NCI-H2081 treated with DMSO at 0.1 percent for 48 hours (cell line): ENCODE results near the gene ELL2.
"Not testable (repeated sequence)": the region's sequence is repeated elsewhere in the genome, so short reads cannot be mapped to it uniquely, and the experiment has no call there.

Experiments used
- DNase-seq: peaks from one replicate; lab custom pipeline; 2025; lab: John Stamatoyannopoulos, UW

ELL2 gene

DNA sequence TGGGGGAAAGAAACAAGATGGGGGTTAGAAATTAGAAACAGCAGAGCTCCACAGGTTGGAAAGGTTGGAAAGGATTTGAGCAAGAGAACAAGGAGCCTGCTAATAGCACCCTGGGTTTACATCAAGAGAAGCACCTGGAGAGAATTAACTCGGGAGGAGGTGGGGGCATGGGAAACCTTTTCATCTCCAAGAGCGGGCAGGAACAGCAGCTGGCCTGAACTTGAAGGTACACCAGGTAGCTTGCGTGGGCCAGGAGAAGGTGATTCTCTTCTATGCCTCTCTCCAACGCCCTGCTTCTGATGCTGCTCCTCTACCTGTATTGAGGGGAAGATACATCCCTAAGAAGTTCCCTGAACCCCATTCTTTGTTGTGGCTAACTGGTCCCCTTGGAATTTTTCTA, 102.0 kb downstream of the ELL2 start:
- DNase-seq: no peak

DNA sequence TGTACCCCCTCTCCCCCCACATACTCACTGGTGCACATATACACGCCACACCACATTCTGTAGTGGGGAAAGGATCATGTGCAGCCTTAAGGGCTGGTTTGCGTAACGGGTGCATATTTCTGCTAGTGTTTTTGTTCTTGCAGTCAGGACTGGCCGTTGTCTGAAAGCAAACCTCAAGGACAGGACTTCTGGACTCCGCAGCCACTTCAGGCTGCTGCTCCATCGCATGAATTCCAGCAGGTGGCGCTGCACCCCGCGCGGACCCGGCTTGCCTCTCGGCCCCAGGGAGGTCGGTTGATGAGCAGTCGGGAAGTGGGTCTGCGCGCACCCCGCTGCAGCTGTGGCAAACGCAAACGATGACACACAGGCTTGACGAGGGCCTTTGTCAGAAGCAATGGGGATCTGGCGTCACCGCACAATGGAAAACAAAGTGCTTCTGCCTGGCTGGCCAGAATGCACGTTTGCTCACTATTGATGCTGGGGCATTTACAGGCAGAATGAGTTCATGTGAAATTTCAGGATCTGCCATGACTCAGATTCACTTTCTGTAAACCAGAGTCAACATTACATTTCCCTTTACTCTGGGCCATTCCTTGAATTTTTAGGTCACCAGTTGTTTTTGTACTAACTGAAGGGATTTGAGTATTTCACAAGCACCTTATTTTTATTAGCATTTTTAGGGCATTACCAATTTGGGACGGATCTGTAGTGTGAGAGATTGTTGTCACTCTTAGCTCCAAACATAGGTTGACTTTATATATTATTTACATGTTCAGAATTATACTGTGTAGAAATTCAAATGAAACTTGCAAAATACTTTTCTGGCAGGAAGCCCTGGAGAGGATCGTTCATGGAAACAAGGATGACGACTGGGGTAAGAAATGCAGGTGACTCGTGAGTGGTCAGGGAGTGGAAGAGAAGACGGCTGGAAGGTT, 102.7 kb downstream of the ELL2 start:
- no peak for DNase-seq

DNA sequence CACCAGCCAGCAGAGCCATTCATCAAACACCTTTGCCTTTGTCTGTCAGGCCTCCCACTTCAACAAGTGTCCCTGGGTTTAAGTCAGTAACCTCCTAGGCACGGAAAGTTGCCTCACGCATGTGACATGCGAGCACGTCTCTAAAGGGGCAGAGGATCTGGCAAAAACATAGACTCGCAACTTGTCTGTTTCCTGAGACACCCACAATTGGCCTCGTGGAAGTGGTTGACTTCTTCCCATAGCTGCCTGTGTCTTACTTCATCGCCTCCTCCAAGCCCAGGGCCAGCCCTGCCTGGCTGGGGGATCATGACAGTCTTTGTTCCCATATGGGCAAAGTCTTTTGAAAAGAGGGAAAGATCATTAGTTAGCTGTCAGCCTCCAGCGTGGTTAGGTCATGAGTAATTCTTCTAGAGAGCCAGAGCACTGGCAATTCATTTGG, 103.6 kb downstream of the ELL2 start:
- DNase-seq: no peak

DNA sequence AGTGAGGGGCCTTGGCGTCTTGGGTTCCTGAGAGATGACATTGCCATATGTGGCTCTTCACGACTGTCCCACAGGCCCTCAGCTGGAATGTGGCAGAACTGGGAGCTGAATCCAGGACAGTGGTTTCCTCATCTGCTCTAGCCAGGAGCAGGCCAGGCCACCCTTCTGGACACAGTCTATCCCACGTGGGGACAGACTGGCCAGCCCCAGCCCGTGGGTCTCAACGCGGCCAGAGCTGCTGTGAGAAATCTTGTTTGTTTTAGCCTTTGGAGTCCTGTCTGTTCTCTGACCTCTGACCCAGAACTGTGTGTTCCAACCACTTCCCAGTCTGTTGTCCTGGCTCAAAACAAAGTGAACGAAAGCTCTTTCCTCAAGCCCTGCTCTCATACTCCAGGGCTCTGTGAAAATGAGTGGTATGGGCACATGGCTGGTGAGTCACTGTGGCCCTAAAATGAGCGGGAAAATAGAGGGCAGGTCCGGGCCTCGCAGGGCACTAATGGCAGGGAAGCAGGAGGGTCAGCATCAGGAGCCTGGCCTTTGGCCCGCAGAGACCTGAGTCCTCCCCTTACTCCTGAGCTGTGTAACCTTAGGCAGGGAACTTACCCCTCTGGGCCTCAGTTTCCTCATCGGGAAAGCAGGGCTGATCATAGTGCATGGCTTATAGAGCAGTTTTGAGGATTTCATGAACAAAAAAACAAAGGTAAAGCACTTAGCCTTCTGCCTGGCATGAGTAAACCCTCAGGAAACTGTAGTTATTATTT, 104.3 kb downstream of the ELL2 start:
- DNase-seq: no peak

DNA sequence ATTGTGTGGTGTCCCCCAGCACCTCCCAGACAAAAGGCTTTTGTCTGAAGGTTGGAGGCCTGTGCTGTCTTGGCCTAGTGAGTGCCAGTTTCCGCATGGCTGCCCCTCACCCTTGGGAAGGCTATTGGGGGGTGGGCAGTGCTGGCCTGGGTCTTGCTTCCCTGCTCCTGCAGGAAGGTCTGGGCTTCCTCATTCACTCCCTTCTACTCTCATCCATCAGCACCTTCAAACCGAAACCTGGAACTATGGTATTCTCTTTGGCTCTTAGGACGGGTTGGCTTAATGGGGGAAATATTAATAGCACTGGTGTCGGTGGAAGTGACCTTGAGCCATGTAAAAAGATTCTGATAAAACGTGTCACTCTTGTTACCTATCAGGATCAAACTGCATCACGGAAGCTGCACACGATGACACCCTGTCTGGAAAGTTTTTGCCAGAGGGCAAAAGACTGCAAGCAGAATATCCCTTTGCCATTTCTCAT, 105.1 kb downstream of the ELL2 start:
- DNase-seq: no peak

DNA sequence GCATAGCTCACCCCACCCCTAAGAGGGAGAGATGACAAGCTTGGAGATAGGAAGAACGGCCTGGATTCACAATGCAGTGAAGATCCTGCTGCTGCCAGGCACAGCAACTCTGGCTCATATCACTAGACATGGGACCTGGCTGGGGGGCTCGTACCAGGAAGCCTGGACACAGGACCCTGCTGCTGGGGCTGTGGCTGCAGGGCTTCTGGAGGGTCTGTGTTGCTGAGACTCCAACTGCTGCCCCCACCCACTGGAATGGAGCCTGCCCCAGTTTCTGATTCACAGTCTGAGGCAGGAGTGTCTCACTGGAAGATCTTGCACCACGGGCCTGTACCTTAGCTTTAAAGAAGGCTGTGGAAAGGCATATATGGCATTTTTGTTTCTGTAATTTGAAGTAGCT, 108.2 kb downstream of the ELL2 start:
- no peak for DNase-seq

DNA sequence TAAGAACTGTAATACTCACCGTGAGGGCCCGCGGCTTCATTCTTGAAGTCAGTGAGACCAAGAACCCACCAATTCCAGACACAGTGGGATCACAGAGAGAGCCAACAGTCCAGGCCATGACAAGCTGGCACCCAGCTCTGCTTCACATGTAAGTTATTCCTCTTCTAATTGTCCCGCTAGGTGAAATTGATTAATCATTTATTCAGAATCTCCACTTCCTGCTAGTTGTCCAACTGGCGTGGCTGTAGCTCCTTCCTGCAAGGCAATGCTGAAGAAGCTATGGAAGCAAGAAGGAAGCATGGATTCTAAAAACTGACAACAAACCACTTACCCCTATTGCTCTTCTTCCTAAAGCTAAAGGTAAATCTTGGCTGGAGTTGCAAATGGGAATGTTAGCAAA, 109.1 kb downstream of the ELL2 start:
- DNase-seq: no peak

DNA sequence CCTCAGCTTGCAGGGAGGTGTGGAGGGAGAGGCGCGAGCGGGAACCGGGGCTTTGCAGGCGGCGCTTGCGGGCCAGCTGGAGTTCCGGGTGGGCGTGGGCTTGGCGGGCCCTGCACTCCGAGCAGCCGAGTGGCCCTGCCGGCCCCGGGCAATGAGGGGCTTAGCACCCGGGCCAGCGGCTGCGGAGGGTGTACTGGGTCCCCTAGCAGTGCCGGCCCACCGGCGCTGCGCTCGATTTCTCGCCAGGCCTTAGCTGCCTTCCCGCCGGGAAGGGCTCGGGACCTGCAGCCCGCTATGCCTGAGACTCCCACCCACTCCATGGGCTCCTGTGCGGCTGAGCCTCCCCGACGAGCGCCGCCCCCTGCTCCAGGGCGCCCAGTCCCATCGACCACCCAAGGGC, 110.5 kb downstream of the ELL2 start:
- not testable (repeated sequence) for DNase-seq

DNA sequence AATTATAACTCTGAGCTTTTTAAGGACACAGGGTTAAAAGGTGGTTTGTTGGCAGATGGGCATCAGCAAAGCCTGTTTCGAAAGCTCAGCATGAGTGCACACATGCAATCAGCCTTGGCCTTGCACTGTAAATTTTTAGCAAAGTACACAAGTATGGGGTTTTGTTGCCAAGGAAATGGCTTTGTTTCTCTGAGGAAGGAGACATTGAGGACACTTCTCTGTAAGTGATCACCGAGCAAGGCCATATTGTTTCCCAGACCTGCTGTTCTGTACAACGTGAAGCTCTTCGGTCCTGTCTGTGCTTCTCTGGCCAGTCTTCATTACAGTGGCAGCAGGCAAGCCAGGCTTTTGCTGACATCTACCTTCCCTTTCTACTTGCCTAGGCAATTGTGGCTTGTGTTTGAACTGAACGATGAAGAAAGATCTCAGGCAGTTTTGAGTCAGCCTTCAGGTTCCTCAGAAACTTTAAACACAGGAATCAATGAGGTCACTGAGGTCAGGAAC, 111.2 kb downstream of the ELL2 start:
- no peak for DNase-seq

DNA sequence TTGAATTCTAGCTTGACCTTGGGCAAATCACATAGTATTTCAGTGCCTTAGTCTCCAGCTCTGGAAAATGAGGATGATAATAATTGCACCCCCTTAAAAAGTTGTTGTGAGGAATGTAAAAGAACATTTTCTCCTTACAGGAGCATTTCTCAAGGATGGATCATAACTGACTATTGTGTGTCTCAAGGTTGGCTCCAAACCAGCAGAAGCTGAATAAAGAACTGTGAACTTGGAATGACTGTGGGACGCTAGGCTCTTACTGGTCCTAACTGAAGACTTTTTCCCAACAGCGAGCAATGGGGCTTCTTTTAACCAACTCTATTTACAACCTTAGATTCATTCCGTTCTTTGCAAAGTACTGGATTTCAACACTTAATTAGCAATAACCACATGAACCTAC, 113.0 kb downstream of the ELL2 start:
- DNase-seq: no peak

DNA sequence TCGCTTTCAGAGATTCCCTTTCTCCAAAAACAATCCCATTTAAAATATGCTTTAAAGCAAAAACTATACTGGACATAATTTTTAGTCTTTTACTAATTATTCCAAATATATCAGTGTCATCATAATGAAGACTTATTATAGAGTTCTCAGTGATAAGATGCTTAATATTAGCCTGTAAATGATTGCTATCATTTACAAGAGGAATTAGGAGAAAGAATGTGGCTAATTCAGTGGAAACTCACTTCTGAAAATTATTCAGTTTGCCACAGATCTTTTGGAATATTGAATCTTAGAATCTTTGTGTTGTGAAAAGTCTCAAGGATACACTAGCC, 114.4 kb downstream of the ELL2 start:
- DNase-seq: no peak

DNA sequence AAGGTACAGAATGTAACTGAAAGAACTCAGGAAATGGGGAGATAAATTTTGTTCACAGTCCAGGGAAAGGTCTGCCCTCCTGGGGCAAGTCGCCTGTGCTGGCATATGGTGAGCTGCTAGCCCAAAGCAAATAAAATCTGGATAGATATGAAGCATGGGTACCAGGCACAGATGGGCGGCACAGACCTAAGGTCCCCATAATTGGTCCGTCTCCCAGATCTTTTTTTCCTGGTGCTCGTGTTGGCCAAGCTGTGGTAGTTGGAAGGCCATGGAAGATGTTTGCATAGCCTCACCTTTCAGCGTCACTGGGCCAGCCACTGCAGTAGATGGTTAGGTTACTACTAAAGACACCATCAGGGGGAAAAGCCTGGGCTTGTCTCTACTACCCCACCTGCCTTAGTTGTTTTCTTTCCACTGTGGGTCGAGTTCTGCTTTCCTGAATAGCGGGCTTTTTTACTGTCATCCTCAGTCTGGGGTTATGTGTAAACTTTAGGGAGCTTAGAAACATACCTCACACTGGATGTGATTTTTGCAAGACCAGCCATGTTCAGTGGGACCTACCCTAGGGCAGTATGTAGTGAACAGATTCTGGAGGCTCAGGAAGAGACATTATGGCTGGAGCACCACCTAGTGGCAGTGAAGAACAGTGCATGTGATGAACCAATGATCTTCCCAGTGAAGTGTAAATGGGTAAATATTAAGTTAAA, 114.9 kb downstream of the ELL2 start:
- no peak for DNase-seq

DNA sequence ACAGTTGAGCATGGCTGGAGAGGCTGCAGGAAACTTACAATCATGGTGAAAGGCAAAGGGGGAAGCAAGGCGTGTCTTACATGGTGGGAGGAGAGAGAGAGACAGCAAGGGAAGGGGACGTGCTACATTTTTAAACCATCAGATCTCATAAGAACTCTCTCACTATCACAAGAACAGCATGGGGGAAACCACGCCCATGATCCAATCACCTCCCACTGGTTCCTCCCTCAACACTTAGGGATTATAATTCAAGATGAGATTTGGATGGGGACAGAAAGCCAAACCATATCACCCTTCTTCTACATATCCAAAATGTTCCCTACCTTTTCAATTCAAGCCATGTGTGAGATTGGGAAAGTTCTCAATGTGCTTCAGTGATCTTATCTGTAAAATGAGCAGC, 116.3 kb downstream of the ELL2 start:
- DNase-seq: no peak

DNA sequence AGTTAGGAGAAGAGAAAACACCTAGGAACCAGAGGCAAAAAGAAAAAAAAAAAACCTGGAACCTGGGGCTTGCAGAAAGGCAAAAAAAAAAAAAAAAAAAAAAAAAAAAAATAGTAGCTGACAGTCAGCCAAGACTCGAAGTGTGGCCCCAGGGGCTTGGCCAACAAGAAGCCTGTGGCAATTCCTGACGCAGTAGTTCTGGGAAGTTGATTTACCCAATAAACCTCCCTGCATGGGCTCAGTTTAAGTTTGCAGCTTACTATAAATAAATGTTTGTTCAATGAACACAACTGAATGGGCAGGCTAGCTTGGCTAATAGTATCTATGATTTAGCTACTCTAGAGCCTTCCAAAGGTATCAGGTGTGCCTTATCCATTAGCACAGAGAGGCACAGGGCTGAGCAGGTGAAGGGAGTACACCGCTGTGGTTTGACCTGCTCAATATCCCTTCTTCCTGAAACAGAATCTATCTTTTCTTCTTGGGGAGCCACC, 117.9 kb downstream of the ELL2 start:
- DNase-seq: no peak

DNA sequence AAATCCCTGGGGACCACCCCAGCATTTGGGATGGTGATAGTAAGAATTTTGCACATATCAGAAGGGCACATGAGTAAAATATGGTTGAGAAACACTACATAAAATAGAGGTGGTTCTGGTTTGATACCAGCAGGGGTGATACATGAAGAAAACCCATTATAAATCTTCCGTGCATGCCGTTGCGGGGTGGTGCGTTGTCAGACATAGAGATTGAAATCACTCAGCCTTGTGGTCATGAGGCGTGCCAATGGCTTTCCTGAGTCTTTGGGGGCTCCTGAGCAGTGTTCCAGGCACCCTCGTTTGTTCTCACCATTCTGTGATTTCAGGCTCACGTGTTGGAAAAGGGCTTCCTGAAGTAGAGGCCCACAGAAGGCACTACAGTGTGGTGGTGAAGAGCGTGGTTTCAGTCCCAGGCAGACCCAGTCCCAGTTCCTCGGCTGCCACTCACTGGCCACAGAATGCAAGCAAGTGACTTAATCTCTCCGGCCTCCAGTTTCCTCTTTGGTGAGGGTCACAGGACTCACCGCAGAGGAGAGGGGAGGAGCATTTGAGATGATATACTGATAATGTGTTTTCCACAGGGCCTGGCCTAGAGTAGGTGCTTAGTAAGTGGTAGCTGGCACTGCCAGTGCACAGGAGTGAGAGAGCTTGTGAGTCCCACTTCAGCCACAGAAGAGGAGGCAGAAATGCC, 118.7 kb downstream of the ELL2 start:
- DNase-seq: no peak

DNA sequence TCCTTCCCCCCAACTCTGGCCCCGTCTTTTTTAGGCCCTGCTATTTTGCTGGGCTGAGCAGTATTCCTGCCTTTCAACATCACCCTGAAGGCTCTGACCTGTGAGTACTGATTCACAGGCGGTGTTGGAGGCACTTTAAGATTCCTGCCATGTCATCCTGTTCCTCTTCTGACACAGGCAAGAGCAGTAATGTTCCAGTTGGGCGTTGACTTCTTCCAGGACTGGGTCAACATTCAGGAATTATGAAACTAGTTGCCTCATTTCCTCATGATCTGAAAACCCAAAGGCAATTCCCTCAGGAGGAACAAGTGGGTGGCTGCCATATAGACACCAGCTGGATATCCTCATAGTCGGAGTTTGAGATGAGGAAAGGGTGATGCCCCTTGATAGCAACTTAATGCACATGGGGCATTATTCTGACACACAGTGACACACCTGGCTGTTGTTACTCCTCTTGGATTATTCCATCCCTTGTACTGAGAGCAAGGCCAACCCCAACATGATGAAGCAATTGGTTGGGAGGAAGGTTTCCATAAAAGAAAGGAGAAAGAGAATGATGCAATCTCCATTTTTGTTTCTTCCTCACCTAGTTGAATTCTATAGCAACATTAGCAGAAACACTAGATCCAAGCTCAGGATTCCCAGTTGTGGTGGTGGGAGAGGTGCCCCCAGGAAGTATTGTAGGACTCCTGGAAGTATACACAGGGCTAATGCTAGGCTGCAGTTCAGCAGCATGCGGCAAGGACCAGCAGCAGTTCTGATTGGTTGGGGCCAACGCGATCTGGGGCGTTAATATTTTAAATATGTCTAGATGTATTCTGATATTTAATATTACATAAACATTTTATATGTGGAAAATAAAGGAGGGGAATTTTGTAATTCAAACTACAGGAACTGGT, 119.5 kb downstream of the ELL2 start:
- no peak for DNase-seq

DNA sequence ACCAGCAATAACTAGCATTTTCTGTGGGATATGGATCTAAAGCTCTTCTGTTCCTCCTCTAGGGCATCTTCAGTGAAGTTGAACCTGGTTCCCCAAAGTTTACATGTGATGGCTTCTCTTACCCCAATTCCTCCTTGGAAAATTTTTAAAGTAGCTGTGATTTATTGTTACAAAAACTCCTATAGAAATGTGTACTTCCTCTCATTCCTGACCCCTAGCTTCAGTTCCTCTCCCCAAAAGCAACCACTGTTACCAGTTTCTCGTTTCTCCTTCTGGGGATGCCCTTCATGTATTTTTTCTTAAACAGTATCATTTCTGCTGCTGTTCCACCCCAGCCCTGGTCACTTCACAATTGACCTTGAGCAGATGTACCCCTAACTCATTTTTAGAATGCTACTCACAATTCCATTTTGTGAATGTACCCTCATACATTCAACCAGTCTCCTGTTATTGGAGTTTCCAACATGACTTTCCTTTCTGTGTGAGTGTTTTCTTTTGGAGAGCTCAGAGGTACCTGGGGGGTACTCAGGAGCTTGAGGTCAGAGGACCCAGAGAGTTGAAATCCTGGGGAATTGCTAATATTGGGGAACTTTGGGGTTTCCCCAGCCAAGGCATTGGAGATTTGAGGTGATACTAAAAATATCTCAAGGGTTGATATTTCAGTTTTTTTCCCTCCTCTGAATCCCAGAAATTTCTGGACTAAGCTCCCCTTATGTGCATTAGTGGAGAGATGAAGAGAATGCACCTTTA, 120.5 kb downstream of the ELL2 start:
- DNase-seq: no peak

DNA sequence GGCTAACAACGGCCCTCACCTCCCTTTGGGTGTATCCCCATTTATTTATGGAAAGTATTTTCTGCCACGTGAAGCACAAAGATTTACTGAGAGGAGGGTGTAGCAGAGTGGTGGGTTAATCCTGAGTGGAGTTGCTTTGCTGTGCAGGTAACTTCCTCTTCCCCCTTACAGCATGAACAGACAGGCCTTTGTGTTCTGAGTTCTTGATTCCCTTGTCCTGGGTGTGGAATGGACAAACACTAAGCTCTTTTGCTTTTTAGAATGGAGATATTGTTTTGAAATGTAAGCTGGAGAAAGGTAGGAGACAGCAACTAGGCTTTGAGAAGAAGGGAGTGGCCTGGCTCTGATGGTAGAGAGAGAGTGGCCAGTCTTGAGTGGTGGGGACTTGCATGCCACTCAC, 122.0 kb downstream of the ELL2 start:
- no peak for DNase-seq

DNA sequence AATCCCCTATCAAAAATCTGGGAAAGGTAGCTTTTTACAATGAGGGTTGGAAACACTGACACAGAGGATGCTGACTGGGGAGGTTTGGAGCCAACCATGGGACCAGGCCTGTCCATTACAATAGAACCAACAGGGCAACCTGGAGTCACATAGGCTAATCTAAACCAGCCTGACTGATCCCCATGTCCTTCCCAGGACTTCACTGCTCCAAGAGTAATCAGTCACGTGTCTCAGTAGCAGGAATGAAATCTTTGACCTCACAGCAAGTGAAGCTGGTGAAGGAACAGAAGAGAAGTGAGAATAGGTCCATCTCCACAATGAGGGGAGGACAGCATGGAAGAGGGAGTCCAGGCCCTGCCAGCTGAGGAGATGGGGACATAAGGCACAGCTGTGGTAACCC, 123.1 kb downstream of the ELL2 start:
- no peak for DNase-seq

DNA sequence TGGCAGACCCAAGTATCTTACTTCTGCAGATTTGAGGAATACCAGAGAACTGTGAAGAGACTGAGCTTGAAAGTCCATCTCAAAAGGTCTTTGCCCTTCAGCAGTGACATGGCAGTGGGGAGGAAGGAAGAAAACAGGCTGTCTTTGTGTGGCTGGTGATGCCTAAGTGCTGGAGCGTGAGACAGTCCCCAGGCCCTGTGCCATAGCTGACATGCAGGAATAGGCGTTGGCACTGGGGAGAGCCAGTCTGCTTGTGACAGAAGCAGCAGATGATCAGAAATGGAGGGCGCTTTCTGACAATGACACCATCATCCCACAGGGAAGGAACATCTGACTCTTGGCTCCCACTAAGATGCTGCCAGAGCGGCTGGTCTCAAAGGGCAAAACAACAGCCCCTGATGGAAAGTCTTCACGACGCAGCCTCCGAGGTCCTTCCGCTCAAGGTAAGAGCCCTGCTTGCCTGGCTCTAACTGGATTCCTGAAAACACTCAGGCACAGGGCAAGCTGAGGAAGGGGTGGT, 123.6 kb downstream of the ELL2 start:
- no peak for DNase-seq
